OCI-LY1 (cell line): ENCODE data around the gene TAB2.

Experiments used
- EZH2 ChIP-seq: fragments of 200-600 bp; sonication (generic), shearing (Covaris generic); IDR thresholded peaks from 2 replicates; pipeline ENCODE4 v1.8.0; 2017; ENCODE audit warnings: borderline replicate concordance, mixed run types, mild to moderate bottlenecking, antibody characterized with exemption, low read length, moderate library complexity, mixed read lengths
- TF ChIP-seq, protein P1 (sequence below): fragments of 200-600 bp; sonication (generic), shearing (Covaris generic); IDR thresholded peaks from 2 replicates; pipeline ENCODE4 v1.5.1; 2017; ENCODE audit warnings: mild to moderate bottlenecking, antibody characterized with exemption, low read length, moderate library complexity, mixed read lengths

- TF ChIP-seq, protein P1, sequence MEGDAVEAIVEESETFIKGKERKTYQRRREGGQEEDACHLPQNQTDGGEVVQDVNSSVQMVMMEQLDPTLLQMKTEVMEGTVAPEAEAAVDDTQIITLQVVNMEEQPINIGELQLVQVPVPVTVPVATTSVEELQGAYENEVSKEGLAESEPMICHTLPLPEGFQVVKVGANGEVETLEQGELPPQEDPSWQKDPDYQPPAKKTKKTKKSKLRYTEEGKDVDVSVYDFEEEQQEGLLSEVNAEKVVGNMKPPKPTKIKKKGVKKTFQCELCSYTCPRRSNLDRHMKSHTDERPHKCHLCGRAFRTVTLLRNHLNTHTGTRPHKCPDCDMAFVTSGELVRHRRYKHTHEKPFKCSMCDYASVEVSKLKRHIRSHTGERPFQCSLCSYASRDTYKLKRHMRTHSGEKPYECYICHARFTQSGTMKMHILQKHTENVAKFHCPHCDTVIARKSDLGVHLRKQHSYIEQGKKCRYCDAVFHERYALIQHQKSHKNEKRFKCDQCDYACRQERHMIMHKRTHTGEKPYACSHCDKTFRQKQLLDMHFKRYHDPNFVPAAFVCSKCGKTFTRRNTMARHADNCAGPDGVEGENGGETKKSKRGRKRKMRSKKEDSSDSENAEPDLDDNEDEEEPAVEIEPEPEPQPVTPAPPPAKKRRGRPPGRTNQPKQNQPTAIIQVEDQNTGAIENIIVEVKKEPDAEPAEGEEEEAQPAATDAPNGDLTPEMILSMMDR, result no peak
- TF ChIP-seq EZH2, result no peak
Measured at GRCh38 chr6:149271348-149272340, 45.9 kb upstream of the TAB2 start.
